Activated naive CD8-positive, alpha-beta T cell treated with anti-CD3 and anti-CD28 coated beads, Interleukin-2, amount 50 U/mL, for 24 hours (primary cell): ENCODE results near the gene CSGALNACT2.

Source experiments
- ATAC-seq: fragments of 150-1000 bp; cut with Tn5 transposase; one replicate; pipeline ENCODE4 v1.10.0; 2021
- DNase-seq: peaks from one replicate; pipeline ENCODE4 v3.0.0; 2021
- H3K27ac Mint-ChIP-seq: one replicate; pipeline ENCODE4 v1.8.0; 2021; ENCODE audit warnings: mild to moderate bottlenecking, mixed read lengths
- H3K27me3 Mint-ChIP-seq: one replicate; pipeline ENCODE4 v1.8.0; 2021; ENCODE audit warnings: mixed read lengths
- H3K36me3 Mint-ChIP-seq: one replicate; pipeline ENCODE4 v1.8.0; 2021; ENCODE audit warnings: low read depth, mixed read lengths
- H3K4me1 Mint-ChIP-seq: one replicate; pipeline ENCODE4 v1.8.0; 2021; ENCODE audit warnings: mixed read lengths
- H3K4me3 Mint-ChIP-seq: one replicate; pipeline ENCODE4 v1.8.0; 2021; ENCODE audit warnings: mild to moderate bottlenecking, moderate library complexity, mixed read lengths
- H3K9me3 Mint-ChIP-seq: one replicate; pipeline ENCODE4 v1.8.0; 2021; ENCODE audit warnings: mixed read lengths

The CSGALNACT2 gene

GRCh38 chr10:43106256-43107091, 31.8 kb upstream of the CSGALNACT2 start:
- no peak for ATAC-seq
- H3K9me3 Mint-ChIP-seq, result no peaks in the 10 kb centered on the region
- peaks cover 17% of the 10 kb centered on the region for H3K27me3 Mint-ChIP-seq
- no peak overlapping the region for H3K27ac Mint-ChIP-seq
- H3K36me3 Mint-ChIP-seq, result no peaks in the 10 kb centered on the region
- H3K4me1 Mint-ChIP-seq, result peaks cover 5% of the 10 kb centered on the region
- no peak overlapping the region for H3K4me3 Mint-ChIP-seq
- DNase-seq, result no peak

DNA sequence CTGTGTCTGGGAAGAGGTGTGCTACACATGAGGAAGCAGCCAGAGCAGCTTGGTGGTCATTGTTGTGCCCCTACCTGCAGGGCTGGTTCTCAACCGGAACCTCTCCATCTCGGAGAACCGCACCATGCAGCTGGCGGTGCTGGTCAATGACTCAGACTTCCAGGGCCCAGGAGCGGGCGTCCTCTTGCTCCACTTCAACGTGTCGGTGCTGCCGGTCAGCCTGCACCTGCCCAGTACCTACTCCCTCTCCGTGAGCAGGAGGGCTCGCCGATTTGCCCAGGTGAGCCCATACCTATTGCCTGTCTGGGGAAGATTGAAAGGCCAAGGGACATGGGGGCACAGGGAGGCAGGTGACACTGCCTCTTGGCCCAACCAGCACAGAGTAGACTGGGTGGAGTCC, 29.3 kb upstream of the CSGALNACT2 start:
- Mint-ChIP-seq H3K9me3 (no peaks in the 10 kb centered on the region), H3K36me3 (no peaks in the 10 kb centered on the region), H3K4me1 (peaks cover 3% of the 10 kb centered on the region), H3K4me3 (no peak overlapping the region), H3K27ac (no peak overlapping the region), H3K27me3 (peaks cover 3% of the 10 kb centered on the region)
- DNase-seq, result no peak
- no peak for ATAC-seq

GRCh38 chr10:43109671-43110249, 28.5 kb upstream of the CSGALNACT2 start:
- no peak for DNase-seq
- no peaks in the 10 kb centered on the region for H3K36me3 Mint-ChIP-seq
- no peak overlapping the region for H3K27ac Mint-ChIP-seq
- H3K27me3 Mint-ChIP-seq, result peaks cover 2% of the 10 kb centered on the region
- ATAC-seq, result no peak
- no peaks in the 10 kb centered on the region for H3K9me3 Mint-ChIP-seq
- peaks cover 3% of the 10 kb centered on the region for H3K4me1 Mint-ChIP-seq
- no peak overlapping the region for H3K4me3 Mint-ChIP-seq

GRCh38 chr10:43110338-43111071, 27.7 kb upstream of the CSGALNACT2 start:
- Mint-ChIP-seq H3K4me1 (no peaks in the 10 kb centered on the region), H3K27me3 (no peaks in the 10 kb centered on the region), H3K9me3 (no peaks in the 10 kb centered on the region), H3K4me3 (no peak overlapping the region), H3K27ac (no peak overlapping the region), H3K36me3 (no peaks in the 10 kb centered on the region)
- no peak for ATAC-seq
- no peak for DNase-seq

GRCh38 chr10:43111101-43111500, 27.1 kb upstream of the CSGALNACT2 start:
- H3K4me3 Mint-ChIP-seq, result no peak overlapping the region
- no peaks in the 10 kb centered on the region for H3K9me3 Mint-ChIP-seq
- no peak for ATAC-seq
- DNase-seq, result no peak
- H3K27ac Mint-ChIP-seq, result no peak overlapping the region
- H3K27me3 Mint-ChIP-seq, result no peaks in the 10 kb centered on the region
- no peaks in the 10 kb centered on the region for H3K36me3 Mint-ChIP-seq
- H3K4me1 Mint-ChIP-seq, result no peaks in the 10 kb centered on the region

GRCh38 chr10:43111921-43112607, 26.2 kb upstream of the CSGALNACT2 start:
- Mint-ChIP-seq H3K27ac (no peak overlapping the region), H3K27me3 (no peaks in the 10 kb centered on the region), H3K36me3 (no peaks in the 10 kb centered on the region), H3K9me3 (no peaks in the 10 kb centered on the region), H3K4me1 (no peaks in the 10 kb centered on the region), H3K4me3 (no peak overlapping the region)
- DNase-seq, result no peak
- no peak for ATAC-seq

GRCh38 chr10:43112608-43112961, 25.7 kb upstream of the CSGALNACT2 start:
- DNase-seq, result no peak
- no peak overlapping the region for H3K27ac Mint-ChIP-seq
- H3K4me3 Mint-ChIP-seq, result no peak overlapping the region
- no peaks in the 10 kb centered on the region for H3K27me3 Mint-ChIP-seq
- H3K9me3 Mint-ChIP-seq, result no peaks in the 10 kb centered on the region
- H3K4me1 Mint-ChIP-seq, result no peaks in the 10 kb centered on the region
- ATAC-seq, result no peak
- no peaks in the 10 kb centered on the region for H3K36me3 Mint-ChIP-seq

DNA sequence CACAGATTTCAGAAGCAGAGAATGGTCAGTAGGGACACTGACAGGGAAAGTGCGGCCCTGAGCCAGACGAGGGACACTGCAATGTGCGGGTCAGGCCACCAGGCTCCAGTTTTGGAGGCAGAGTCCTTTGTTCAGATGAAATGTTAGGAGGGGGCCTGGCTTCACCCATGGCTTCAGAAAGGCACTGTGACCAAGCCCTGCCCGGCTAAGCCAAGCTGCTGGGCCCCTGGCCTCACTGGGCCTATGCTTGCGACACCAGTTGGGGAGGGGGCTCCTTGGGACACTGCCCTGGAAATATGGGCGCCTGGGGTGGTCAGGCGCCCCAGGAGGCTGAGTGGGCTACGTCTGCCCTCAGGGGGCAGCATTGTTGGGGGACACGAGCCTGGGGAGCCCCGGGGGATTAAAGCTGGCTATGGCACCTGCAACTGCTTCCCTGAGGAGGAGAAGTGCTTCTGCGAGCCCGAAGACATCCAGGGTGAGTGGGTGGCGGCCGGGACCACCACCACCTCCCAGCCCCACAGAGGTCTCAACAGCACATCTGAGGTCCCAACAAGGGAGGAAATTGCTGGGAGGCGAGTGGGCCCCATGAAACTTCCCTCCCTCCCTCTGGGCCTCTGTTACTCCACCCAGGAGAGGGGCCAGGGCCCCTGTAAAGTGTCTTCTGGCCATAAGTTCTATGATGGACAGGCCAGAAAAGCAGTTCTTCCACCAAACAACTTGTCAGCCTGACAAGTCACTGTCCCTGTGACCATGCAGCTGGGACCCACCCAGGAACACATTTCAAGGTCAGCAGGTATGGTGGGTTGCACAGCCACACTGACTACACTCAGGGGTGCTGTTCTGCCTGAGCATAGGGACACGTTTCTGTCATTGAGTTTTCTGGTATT, 24.8 kb upstream of the CSGALNACT2 start:
- H3K4me1 Mint-ChIP-seq, result no peaks in the 10 kb centered on the region

GRCh38 chr10:43114088-43114742, 24.0 kb upstream of the CSGALNACT2 start:
- ATAC-seq (no peak), DNase-seq (no peak)
- Mint-ChIP-seq H3K9me3 (no peaks in the 10 kb centered on the region), H3K27ac (no peak overlapping the region), H3K4me3 (no peak overlapping the region), H3K27me3 (no peaks in the 10 kb centered on the region), H3K4me1 (peaks cover 3% of the 10 kb centered on the region), H3K36me3 (no peaks in the 10 kb centered on the region)

More for the DNA sequence above, 24.8 kb upstream of the CSGALNACT2 start:
- no peak overlapping the region for H3K27ac Mint-ChIP-seq
- no peak for DNase-seq
- no peaks in the 10 kb centered on the region for H3K27me3 Mint-ChIP-seq
- no peak for ATAC-seq
- H3K4me3 Mint-ChIP-seq, result no peak overlapping the region
- H3K9me3 Mint-ChIP-seq, result no peaks in the 10 kb centered on the region
- no peaks in the 10 kb centered on the region for H3K36me3 Mint-ChIP-seq

DNA sequence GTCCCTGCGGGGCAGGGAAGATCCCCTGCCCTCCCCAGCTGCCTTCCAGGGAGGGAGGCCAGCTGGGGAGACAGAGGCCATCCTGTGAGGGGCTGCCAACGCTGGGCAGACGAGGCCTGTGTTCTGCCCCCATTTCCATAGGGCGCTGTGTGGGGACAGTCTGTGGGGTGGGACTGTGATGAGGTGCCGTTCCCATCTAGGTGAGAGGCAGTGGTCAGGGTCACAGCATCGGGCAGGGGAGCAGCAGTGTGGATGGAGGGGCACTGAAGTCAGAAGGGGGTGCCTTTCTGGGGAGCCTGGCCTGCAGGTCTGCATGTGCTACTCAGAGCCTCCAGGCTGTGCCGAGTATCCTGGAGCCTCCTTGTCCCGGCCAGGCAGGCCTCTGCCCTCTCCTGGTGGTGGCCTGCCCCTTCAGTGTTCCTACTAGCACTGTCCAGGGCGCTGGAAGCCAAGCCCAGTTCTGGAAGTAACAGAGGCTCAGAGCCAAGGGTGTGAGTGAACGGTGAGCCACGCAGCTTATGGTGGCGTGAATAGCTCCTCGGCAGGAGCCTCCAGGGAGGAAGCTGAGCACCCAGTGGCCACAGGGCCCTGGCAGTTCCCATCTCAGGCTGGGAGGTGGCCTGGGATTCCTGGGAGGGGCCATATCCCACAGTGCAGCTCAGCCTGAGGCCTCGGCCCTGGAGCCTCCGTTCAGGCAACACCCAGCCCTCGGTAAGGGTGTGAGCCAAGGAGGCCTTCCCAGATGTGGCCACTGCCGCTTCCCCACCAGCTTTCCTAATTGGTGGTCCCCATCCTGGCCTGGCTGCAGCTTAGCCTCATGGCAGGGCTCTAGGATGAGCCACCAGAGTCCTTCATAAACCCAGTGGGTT, 23.3 kb upstream of the CSGALNACT2 start:
- ATAC-seq (no peak), DNase-seq (no peak)
- Mint-ChIP-seq H3K4me1 (peaks cover 3% of the 10 kb centered on the region), H3K4me3 (no peak overlapping the region), H3K27ac (no peak overlapping the region), H3K27me3 (no peaks in the 10 kb centered on the region), H3K36me3 (no peaks in the 10 kb centered on the region), H3K9me3 (no peaks in the 10 kb centered on the region)

- peaks cover 13% of the 10 kb centered on the region for H3K4me1 Mint-ChIP-seq
- no peaks in the 10 kb centered on the region for H3K36me3 Mint-ChIP-seq
- H3K27me3 Mint-ChIP-seq, result no peaks in the 10 kb centered on the region
- no peaks in the 10 kb centered on the region for H3K9me3 Mint-ChIP-seq
- DNase-seq (no peak), ATAC-seq (no peak)
- no peak overlapping the region for H3K4me3 Mint-ChIP-seq
- H3K27ac Mint-ChIP-seq, result no peak overlapping the region
Observed at GRCh38 chr10:43115881-43116595, 22.2 kb upstream of the CSGALNACT2 start.

DNA sequence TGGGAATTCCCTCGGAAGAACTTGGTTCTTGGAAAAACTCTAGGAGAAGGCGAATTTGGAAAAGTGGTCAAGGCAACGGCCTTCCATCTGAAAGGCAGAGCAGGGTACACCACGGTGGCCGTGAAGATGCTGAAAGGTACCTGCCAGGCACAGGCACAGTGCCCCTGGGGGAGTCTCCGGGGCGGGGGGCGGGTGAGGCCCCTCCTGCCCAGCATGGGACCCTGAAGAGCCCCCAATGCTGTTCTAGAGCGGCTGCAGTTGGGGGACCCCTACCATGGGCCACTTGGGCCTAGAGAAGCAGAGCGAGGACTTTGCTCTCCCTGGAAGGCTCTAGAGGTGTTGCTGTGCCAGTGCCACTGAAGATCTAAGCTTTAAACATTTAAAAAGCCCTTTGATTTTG, 21.6 kb upstream of the CSGALNACT2 start:
- no peaks in the 10 kb centered on the region for H3K27me3 Mint-ChIP-seq
- no peaks in the 10 kb centered on the region for H3K36me3 Mint-ChIP-seq
- no peaks in the 10 kb centered on the region for H3K9me3 Mint-ChIP-seq

More for the DNA sequence above, 21.6 kb upstream of the CSGALNACT2 start:
- H3K27ac Mint-ChIP-seq, result no peak overlapping the region
- DNase-seq, result no peak
- peaks cover 18% of the 10 kb centered on the region for H3K4me1 Mint-ChIP-seq
- H3K4me3 Mint-ChIP-seq, result no peak overlapping the region
- ATAC-seq, result no peak
